IMR-90 (cell line): ENCODE measurements around the gene FBRSL1.

Source experiments
- MAFK ChIP-seq: IDR thresholded peaks from 2 replicates; pipeline ENCODE4 v1.6.1; 2012; ENCODE audit warnings: low read depth, low read length, improper control_type of control experiment
- MAZ ChIP-seq: IDR thresholded peaks from 2 replicates; pipeline ENCODE4 v1.6.1; 2012; ENCODE audit warnings: low read depth, mild to moderate bottlenecking, low read length, improper control_type of control experiment, moderate library complexity, borderline replicate concordance
- MXI1 ChIP-seq: IDR thresholded peaks from 2 replicates; pipeline ENCODE4 v1.6.1; 2012; ENCODE audit warnings: low read depth, mild to moderate bottlenecking, low read length, moderate library complexity, borderline replicate concordance
- POLR2A ChIP-seq: IDR thresholded peaks from 2 replicates; pipeline ENCODE4 v1.6.1; 2012; ENCODE audit warnings: mild to moderate bottlenecking, low read depth, low read length
- RAD21 ChIP-seq: IDR thresholded peaks from 2 replicates; pipeline ENCODE4 v1.6.1; 2012; ENCODE audit warnings: low read length, improper control_type of control experiment
- RFX5 ChIP-seq: IDR thresholded peaks from 2 replicates; pipeline ENCODE4 v1.8.0; 2012; ENCODE audit warnings: low read depth, mild to moderate bottlenecking, low read length, moderate library complexity
- SMC3 ChIP-seq: fragments of 150-350 bp; IDR thresholded peaks from 2 replicates; pipeline ENCODE4 v1.6.1; 2016; ENCODE audit warnings: low read depth, mild to moderate bottlenecking, antibody characterized with exemption, low read length, moderate library complexity
- TF ChIP-seq, protein P1 (sequence below): conservative IDR thresholded peaks from 2 replicates; pipeline ENCODE4 v1.5.1; 2012; ENCODE audit warnings: mild to moderate bottlenecking, low read depth, low read length, improper control_type of control experiment
- TF ChIP-seq, protein P2 (sequence below): fragments of 150-350 bp; IDR thresholded peaks from 2 replicates; pipeline ENCODE4 v1.6.1; 2017; ENCODE audit warnings: mild to moderate bottlenecking, antibody characterized with exemption, low read length, low read depth
- TF ChIP-seq, protein P3 (sequence below): fragments of 150-350 bp; IDR thresholded peaks from 2 replicates; pipeline ENCODE4 v1.6.1; 2016; ENCODE audit warnings: low read depth, mild to moderate bottlenecking, low read length, moderate library complexity, borderline replicate concordance

DNA sequence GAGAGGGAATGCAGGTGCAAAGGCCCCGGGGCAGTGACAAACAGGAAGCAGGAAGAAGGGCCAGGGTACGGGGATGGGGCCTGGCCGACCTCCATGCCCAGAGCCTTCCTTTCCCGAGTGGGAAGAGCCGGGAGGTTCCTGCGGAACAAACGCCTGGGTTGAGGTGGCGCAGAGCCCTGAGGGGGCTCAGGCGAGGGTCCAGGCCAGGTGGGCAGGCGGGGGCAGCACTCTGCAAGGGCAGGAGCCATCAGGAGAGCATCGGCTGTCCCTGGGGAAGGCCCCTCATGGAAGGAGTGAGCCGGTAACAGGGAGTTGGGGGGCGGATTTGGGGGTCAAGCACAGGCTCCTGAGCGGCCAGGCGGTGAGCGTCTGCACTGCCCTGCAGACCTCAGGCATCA is 18.1 kb upstream of the FBRSL1 start:
- no peak for TF ChIP-seq MAFK
- TF ChIP-seq, protein P1, sequence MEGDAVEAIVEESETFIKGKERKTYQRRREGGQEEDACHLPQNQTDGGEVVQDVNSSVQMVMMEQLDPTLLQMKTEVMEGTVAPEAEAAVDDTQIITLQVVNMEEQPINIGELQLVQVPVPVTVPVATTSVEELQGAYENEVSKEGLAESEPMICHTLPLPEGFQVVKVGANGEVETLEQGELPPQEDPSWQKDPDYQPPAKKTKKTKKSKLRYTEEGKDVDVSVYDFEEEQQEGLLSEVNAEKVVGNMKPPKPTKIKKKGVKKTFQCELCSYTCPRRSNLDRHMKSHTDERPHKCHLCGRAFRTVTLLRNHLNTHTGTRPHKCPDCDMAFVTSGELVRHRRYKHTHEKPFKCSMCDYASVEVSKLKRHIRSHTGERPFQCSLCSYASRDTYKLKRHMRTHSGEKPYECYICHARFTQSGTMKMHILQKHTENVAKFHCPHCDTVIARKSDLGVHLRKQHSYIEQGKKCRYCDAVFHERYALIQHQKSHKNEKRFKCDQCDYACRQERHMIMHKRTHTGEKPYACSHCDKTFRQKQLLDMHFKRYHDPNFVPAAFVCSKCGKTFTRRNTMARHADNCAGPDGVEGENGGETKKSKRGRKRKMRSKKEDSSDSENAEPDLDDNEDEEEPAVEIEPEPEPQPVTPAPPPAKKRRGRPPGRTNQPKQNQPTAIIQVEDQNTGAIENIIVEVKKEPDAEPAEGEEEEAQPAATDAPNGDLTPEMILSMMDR, result no peak
- TF ChIP-seq POLR2A, result no peak
- TF ChIP-seq RFX5, result no peak
- no peak for TF ChIP-seq MXI1
- no peak for TF ChIP-seq MAZ
- no peak for TF ChIP-seq RAD21
- TF ChIP-seq SMC3, result no peak
- TF ChIP-seq, protein P2, sequence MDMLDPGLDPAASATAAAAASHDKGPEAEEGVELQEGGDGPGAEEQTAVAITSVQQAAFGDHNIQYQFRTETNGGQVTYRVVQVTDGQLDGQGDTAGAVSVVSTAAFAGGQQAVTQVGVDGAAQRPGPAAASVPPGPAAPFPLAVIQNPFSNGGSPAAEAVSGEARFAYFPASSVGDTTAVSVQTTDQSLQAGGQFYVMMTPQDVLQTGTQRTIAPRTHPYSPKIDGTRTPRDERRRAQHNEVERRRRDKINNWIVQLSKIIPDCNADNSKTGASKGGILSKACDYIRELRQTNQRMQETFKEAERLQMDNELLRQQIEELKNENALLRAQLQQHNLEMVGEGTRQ, result no peak
- TF ChIP-seq, protein P3, sequence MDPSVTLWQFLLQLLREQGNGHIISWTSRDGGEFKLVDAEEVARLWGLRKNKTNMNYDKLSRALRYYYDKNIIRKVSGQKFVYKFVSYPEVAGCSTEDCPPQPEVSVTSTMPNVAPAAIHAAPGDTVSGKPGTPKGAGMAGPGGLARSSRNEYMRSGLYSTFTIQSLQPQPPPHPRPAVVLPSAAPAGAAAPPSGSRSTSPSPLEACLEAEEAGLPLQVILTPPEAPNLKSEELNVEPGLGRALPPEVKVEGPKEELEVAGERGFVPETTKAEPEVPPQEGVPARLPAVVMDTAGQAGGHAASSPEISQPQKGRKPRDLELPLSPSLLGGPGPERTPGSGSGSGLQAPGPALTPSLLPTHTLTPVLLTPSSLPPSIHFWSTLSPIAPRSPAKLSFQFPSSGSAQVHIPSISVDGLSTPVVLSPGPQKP, result no peak
